ENCODE results near the gene FHL1.
A peak's percentile ranks its signal among the peaks of the same experiment; 100 is the strongest.
"Not testable (repeated sequence)": the region's sequence is repeated elsewhere in the genome, so short reads cannot be mapped to it uniquely, and the experiment has no call there.

Gene FHL1

DNA sequence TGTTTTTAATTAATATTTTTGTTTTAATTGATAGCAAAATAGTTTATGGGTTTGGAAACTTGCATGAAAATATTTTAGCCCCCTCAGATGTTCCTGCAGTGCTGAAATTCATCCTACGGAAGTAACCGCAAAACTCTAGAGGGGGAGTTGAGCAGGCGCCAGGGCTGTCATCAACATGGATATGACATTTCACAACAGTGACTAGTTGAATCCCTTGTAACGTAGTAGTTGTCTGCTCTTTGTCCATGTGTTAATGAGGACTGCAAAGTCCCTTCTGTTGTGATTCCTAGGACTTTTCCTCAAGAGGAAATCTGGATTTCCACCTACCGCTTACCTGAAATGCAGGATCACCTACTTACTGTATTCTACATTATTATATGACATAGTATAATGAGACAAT lies 63.5 kb downstream of the FHL1 start:
- DNase-seq, result no peak

DNA sequence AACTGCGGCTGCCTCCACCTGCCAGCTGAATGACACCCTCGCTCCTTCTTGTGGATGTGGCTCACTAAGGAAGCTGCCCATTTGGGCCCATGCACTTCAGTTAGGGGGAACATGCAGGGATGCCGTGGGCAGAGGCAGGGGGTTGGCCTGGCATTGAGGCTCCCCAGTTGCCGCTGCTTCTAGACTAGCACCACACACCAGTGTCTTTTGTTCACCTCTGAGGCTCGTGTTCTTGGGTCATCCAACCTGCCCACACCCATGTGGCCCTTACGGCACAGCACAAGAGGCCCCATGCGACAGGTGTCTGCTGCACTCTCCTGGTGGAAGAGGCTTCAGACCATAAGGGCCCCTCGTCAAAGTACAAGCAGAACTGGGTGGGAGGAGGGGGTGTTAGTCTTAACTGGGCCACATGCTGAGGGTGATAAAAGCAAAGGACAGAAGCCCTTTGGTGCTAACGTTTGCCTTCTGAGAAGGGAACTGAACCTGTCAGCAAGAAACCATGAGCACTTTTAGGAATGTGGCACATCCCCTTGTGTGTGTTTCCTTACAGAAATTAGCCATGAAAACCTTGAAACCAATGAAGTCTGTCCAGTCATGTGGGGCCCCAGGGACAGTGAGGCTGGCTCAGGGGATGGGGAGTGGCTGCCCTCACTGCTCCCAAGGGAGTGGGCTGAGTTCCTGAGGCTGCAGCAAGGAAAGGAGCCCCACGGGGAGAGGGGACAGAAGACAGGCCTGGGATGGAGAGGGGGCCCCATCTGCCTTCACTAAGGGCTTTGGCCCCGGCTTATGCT lies 64.6 kb downstream of the FHL1 start:
- DNase-seq, result no peak

DNA sequence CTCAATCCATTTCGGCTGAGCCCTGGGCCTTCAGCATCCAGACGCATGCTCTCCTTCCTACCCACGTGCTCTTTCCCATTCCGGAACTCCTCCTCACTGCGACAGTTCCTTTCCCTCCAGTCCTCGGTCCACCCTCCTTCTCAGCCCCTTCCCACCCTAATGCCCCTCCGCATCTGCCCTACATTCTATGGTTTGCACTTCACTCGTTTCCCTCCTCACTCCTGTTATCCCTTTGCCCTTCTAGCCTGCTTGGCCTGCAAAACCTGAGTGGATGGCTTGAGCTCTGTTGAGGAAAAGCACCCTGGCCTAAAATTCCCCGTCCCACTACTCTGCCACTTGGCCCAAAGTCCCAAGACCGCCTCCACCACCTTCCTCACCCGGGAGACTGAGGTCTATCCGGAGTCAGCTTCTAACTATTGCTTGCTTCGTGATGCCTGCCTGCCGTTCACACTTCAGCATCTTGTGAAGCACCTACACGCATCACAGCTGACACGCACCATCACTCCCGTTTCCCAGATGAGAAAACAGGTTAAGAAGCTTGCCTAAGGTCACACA lies 65.3 kb downstream of the FHL1 start:
- no peak for DNase-seq

DNA sequence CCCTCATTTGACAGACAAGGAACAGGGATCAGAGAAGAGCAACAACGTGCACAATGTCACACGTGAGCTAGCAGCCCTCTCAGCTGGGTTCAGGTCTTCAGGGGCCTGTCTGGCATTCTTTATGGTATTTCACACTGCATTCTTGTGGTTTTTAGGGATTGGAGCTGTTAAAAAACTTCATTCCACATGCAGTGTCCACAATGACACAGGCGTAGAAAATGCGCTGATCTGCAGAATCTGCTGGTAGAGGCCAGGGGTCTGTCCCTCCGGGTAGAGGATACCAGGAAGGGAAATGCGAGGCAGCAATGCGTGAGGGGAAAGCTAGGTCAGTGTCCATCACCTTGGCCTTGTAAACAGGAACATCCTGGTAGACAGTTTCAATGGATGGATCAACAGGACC lies 67.2 kb downstream of the FHL1 start:
- no peak for DNase-seq

DNA sequence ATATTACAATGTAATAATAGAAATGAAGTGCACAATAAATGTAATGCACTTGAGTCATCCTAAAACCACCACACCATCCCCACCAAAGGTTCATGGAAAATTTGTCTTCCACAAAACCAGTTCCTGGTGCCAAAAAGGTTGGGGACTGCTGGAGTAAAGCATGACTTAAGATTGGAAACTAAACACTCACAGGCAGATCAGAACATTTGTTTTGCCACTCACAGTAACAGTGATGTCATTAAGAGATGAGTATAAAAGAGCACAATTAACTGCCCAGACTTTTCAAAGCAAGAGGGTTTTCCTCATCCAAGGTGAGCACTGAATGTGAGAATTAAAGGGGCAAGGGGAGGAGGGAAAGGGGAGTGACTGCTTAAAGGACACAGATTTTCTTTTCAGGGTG lies 68.2 kb downstream of the FHL1 start:
- DNase-seq, result no peak

DNA sequence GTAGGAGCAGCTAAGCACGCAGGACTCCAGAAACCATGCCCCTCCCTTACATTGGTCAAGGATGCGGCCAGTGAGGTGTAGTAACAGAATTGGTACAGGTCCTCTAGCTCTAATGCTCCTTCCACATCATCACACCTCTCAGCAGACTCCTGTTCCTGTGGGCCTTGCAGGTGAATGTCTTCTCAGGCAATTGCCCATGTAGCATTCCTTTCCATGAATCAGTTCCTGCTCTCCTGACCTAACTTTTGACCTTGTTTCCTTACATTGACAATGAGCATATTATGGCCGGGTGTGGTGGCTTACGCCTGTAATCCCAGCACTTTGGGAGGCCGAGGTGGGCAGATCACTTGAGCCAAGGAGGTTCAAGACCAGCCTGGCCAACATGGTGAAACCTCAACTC lies 72.6 kb downstream of the FHL1 start:
- DNase-seq, result no peak

DNA sequence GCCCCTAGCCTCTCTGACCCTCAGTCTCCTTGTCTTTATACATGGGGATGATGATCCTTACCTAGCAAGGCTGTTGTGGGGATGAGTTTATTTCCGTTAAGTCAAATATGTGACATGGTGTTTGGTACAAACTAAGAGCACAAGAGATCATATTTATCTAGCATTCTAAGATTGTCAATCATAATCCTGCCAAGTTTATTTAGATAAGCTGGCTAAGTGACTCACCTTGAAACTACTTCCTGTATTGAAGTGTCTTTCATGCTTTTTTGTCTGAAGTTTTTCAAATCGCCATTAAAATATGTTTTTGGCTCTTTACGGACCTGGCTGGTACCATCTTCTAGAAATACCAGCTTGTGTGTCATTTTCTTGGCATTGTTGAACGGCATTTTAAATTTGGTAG lies 73.2 kb downstream of the FHL1 start:
- no peak for DNase-seq

DNA sequence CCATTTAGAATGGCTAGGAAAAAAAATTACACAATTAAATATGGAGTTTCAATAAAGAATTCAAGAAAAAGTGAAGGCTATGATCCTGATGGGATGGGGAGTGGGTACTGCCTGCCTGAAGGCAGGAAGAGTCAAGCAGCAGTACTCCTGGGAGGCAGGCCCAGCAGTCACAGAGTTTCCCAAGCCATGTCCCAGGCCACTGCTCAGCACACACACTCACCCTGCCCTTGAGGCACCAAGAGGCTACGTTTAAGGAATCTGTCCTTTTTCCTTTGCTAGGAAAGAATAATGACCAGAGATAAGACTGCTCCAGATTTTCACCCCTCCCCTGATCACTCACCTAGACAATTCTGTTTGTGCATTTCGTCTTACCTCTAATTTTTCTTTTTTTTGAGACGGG lies 73.6 kb downstream of the FHL1 start:
- no peak for DNase-seq

DNA sequence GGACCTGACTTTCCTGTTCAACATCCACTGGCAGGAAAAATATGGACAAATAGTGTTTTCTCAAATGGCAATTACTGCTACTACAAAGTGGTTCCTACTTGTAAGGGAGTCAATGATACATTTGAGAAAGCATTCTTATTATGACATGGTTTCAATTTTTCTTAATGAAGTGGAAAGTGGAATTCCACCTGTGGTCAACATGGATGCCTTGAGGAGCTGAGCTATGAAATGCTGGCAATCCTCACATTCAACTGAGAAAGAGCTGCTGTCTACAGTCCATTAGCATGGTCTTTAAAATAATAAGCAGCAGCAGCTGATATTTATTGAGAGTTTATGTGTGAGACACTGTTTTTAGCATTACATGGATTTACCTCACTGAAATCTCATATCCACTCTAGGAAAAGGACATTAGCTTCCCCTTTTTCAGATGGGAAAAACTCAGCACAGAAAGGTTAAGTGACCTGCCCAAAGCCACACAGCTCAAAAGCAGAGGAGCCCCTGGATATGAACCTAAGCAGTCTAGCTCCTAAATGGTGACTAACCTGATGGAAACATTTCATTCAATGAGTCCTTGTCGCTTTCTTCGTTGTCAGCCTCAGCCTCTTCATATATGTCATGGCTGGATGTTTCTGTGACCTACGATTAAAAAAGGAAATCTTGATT lies 74.6 kb downstream of the FHL1 start:
- no peak for DNase-seq

DNA sequence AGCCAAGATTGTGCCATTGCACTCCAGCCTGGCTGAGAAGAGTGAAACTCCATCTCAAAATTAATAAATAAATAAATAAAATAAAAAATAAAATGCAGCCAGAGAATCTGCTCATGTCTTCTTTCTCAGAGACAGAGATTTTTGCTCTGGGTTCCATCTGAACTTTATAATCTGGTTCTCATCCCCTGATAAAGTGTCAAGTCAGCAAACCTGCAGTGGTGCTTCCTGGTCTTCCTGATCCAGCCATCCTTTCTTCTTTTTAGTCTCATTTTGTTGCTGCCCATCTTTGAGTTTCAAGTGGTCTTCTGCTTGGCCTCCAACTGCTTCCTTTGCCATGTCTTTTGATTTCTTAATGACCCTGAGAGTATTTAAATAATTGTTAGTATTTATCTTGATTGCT lies 79.7 kb downstream of the FHL1 start:
- DNase-seq, result no peak

DNA sequence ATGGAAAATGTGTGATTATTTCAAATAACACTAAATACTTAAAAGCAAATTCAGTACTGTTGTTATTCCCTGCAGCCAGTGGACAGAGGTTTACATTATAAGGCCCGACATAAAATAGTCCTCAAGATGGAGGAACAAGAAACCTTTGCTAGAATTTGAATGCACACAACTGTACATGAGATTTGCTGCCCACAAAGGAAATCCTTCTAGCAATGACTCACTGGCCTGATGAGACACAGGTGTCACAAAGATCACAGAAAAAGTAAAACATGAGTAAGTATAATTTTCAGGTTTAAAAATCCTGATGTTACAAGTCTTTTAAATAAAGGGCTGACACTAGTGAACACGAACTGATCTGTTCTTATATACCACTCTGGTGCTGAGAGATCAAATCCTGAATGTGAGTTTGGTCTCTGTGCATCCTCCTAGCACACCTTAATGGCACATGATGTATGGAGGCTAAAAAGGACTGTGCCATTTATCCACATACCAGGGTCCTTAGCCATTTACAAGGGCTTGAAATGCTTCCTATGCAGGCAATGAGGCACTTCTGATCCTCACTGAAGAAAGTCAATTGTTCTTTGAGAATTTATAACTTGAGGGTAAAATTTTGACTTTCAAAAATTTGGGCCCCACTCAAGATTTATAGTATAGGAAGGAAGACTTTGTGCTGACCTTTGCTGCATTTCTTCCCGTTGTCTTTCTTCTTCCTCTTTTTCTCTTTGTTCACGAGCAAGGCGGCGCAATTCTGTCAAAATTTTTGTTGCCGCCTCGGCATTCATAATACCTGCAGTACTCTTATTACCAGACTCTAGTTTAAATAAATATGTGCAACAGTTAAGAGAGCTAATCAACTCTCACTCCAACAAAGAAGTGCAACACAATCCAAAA lies 80.9 kb downstream of the FHL1 start:
- DNase-seq, result no peak

DNA sequence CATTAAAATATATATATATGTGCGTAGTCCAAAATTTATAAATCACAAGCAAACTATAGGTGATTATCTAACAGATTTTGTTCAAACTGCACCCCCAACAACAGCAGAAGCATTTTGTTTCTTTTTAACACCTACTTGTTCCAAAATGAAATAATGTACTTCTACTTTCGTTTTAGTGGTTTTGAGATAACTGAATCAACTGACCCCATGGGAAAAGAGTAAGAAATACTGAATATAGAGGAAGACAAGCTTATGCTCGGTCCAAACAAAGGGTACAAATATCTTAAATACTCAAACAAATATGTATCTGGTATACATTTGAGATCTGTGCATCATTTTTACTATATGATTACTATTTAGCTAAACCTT lies 81.5 kb downstream of the FHL1 start:
- no peak for DNase-seq

DNA sequence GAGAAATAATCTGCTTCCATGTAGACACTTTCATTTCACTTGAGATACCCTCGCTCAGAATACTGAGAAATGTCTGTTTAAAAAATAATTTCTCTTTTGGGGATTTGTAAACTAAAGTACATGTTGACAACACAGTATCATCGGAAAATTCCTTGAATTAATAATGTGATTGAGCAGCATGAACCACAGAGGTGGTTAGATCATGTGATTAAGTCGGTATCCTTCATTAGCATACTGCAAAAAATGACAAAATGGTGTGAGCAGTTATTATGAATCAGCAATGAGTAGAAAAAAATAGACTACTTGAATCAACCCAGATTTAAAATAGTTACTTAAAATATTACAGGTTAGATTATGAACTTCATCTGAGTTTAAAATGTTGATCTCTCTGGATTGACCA lies 89.7 kb downstream of the FHL1 start:
- no peak for DNase-seq

DNA sequence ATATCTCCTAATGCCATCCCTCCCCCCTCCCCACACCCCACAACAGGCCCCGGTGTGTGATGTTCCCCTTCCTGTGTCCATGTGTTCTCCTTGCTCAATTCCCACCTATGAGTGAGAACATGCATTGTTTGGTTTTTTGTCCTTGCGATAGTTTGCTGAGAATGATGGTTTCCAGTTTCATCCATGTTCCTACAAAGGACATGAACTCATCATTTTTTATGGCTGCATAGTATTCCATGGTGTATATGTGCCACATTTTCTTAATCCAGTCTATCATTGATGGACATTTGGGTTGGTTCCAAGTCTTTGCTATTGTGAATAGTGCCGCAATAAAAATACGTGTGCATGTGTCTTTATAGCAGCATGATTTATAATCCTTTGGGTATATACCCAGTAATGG lies 90.5 kb downstream of the FHL1 start:
- not testable (repeated sequence) for DNase-seq

DNA sequence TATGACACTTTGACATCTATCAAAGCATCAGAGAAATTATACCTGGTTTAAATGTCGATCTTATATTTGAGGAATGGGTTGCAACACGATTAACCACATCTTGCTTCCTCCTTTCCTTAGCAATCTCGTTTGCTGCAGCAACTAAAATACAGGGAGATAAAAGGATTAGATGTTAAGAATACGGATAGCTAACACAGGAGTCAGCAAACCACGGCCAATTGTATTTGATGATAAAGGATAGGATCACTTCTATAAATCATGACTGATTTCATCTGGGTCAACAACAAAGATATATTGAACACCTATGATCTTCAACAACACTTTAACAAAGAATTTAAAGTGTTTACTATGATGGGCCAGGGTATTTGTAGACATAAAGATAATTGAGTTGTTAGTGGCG lies 98.9 kb downstream of the FHL1 start:
- no peak for DNase-seq

DNA sequence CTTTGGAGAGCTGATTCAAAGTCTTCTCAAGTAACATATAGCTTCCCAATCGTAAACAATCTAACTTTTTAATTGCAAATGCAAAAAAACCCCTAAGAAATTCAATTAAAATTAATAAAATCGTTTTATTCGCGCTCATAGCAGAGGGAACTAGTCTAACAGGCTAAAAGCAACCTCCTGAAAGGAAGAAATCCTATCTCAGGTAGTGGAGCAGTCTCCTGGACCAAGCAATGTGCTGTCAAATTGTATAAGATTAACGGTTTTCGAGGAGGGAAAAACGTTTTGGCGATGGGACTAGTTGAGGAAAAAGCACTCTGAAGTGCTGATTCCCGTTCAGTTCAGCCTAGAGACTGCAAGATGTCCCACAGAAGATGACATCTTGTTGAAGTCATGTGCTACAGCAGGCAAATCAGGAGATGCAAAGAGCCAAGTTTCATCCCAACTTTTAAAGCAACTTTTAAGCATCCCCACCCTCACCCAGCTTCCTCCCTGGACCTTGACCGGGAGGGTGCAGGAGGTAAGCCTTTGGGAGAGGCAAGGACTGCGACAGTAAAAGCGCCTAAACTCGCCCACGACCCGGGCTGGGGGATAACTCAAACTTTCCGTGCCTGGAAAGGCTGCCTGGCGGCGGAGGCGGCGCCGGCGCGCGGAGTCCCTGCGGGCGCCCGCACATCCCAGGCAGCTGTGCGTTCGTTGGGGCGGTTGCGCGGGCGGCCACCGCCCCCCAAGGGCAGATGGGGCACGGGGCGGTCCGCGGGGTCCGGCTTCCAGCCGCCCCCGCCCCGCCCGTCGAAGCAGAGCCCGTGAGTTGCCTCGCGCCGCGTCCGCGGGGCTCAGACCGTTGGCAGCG lies 103.1 kb downstream of the FHL1 start:
- DNase-seq, result no peak

DNA sequence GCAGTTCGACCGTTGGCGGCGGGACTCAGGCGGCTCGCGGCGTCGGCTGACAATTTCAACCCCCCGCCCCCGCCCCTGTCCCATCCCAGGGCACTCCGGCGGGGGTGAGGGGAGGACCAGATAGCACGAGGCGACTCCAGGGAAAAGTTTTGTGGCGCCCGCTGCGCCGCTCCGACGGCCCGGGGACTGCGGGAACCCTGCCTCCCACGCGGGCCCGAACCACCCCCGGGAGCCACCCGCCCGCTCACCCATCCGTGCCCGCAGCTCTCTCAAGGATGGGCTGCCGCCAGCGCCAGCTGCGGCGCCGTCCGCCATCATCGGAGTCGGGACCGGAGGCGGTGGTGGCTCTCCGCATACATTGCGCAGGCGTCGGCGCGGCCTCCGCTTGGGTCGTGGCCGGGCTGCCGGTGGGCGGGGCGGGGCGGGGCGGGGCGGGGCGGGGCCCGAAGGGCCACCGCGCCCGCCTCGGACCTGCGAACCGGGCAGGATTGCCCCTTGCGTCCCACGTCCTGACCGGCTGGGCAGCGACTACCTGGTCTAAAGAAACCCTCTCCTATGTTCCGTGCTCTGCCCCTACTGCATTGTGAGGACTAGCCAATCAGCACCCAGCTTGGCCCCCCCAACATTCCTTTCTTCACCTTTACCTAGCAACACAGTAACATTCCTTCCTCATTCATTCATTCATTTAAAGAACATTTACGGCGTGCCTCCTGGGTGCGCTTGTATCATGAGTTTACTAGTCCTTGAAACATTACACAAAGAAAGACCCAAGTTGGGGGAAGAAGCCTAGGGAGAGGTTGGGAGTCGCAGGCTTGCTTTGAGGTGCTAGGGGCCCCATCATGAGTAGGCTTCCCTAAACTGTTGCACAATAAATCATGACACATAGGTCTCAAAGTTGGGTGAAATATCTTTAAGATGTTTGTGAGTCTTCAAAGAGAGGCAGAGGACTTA lies 104.0 kb downstream of the FHL1 start, which contains the start of gene MAP7D3:
TSS of gene MAP7D3 (minus strand) at position 360 of the 951 bp plus-strand sequence. CDS start at position 318, 42 bp downstream.
- peak; percentile 35 for DNase-seq

DNA sequence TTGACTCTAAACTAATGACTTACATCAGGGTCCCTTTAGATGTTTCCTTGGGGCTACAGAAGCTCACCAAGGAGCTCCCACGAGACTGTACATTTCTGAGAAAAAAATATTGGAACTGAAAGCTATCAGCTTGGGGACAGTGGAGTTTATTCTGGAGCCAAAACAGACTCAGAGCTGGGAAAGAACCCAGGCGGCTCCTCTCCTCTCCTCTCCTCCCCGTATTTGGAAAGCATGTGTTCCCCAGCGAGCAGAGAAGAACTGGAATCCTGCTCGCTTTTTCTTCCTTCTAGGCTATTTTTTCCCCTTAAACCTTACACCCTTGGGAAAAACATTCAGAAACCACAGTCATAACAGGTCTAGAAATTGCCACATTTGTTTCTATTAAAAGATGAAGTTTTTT lies 108.2 kb downstream of the FHL1 start:
- DNase-seq, result no peak

DNA sequence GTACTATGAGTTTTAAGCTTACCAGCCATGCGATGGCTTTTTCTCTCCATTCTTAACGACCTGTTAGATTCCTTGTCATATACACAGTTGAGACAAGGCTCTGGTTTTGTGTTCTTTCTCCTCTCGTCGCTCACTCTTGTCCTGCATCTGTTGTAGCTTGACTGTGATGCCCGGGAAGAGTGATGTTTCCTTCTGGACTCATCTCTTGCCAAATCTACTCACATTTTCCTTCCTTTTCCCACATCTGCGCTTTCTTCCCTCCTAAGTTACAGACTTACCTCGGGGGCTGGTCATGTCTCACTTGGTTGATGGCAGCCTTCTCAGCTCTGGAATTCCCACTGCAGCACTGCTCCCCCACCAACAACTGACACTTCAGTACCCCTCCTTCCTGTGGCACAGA lies 108.7 kb downstream of the FHL1 start:
- no peak for DNase-seq

DNA sequence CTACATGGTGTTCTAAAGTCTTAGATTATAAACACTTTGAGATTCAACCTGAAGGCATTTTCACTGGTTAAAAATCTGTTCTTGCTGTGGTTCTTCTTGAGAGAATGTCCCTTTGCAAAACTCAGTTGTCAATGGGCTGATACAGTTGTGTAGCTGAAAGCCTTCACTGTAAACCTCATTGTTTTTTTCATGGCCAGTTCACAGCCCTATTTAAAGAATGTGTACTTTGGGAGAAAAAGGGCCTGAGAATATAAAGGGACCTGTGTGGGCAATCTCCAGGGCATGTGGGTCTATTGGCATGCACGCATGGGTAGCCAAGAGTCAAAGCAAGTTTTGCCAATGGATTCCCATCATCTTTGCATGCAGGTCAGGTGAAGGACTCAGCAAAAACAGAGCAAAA lies 111.6 kb downstream of the FHL1 start:
- DNase-seq, result no peak

DNA sequence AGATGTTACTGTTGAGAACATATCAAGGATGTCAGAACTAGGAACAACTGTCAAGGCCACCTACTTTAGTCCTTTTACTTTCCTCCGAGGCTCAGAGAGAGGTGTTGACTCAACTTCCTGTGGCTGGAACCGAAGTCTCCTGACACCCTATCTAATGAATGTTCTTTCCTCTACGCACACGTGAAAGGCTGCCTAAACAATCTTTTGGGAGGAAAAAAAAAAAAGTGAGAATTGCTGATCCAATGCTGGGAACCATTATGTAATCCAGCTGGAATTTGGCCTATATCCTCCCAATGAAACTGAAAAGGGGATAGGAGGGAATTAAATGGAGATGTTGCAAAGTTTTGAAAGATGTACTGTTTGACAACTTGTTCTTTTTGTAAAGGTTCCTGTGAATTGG lies 112.2 kb downstream of the FHL1 start:
- no peak for DNase-seq
